Measurements from ENCODE around the gene ADRB2. TPM values are rescaled to one million over a fixed set of nuclear protein-coding genes. Genes with fewer than 3 reads are reported as not detected.

Gene ADRB2
- total RNA-seq, 4 donors from 2014 or later = 68.8 to 109 (median 86.4) TPM

DNA sequence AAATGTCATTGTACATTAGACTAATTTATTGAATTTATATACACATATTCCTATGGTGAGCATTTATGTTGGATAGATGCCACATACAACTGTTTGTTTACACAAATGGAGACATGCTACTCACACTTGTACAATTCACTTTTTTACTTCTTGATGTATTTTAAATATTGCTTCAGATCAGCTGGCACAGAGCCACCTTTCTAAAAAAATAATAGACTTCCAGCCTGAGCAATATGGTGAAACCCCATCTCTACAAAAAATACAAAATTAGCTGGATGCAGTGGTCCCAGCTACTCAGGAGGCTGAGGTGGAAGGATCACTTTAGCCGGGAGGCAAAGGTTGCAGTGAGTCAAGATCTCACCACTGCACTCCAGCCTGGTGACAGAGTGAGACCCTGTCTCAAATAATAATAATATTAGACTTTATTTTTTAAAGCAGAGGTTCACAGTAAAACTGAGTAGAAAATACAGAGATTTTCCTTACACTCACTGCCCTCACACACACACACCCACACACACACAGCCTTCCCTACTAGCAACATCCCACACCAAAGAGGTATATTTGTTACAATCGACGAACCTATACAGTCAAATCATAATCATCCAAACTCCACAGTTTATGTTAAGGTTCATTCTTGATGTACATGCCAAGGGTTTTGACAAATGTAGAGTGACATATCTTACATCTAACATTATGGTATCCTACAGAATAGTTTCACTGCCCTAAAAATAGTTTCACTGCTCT, 16.5 kb upstream of the ADRB2 start:
- no peak for TF ChIP-seq POLR2A (IDR thresholded peaks at IDR 0.05)
- no peak for TF ChIP-seq CTCF (IDR thresholded peaks at IDR 0.05)
- no peak for TF ChIP-seq POLR2AphosphoS5 (IDR thresholded peaks at IDR 0.05)
- TF ChIP-seq EP300 (IDR thresholded peaks at IDR 0.05) = no peak
- H3K4me3 ChIP-seq = peak overlapping the region; percentile 34
- no peaks in the 10 kb centered on the region for H3K27me3 ChIP-seq
- H3K36me3 ChIP-seq = no peaks in the 10 kb centered on the region
- H3K27ac ChIP-seq = no peak overlapping the region
- DNase-seq (ENCODE audit: low spot score in 2 of 2) = no peak
- peaks cover 22% of the 10 kb centered on the region for H3K4me1 ChIP-seq
- WGBS = 84% methylated on average over 3 of the region's 3 CpGs
- H3K9me3 ChIP-seq = no peaks in the 10 kb centered on the region

DNA sequence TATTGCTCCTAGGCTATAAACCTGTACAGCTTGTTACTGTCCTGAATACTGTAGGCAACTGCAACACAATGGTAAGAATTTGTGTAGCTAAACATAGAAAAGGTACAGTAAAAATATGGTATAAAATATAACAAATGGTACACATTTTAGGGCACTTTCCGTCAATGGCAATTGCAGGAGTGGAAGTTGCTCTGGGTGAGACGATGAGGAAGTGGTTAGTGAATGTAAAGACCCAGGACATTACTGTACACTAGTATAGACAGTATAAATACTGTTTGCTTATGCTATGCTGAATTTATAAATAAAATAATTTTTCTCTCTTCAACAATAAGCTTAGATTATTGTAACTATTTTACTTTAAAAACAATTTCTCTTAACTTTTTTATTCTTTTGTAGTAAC, 15.6 kb upstream of the ADRB2 start:
- Histone ChIP-seq H3K9me3 (no peaks in the 10 kb centered on the region), H3K4me1 (peaks cover 17% of the 10 kb centered on the region), H3K27me3 (no peaks in the 10 kb centered on the region), H3K4me3 (no peak overlapping the region), H3K27ac (no peak overlapping the region), H3K36me3 (no peaks in the 10 kb centered on the region)
- DNase-seq (ENCODE audit: low spot score in 2 of 2) = no peak
- TF ChIP-seq EP300 (IDR thresholded peaks at IDR 0.05) (no peak), CTCF (IDR thresholded peaks at IDR 0.05) (no peak), POLR2AphosphoS5 (IDR thresholded peaks at IDR 0.05) (no peak), POLR2A (IDR thresholded peaks at IDR 0.05) (no peak)
- 91% methylated on average over 2 of the region's 2 CpGs for WGBS

DNA sequence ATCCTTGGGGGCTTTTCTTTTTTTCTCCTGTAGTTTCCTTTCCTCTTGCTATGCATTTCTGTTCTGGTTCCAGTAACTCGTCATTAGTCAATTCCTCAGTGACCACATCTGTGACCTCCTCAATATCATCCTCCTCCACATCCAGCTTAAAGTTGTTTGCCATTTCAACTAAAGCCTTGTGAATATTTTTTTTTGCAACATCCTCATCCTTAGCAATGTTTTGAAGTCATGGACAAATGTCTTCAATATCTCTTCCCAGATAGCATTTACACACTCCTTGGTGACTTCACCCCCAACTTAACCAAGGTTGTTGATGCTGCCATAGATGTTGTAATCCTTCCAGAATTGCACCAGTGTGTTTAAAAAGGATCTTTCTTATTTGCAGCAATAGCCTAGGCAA, 14.7 kb upstream of the ADRB2 start:
- Histone ChIP-seq H3K9me3 (no peaks in the 10 kb centered on the region), H3K27ac (no peak overlapping the region), H3K36me3 (no peaks in the 10 kb centered on the region), H3K4me1 (peaks cover 15% of the 10 kb centered on the region), H3K27me3 (no peaks in the 10 kb centered on the region), H3K4me3 (no peak overlapping the region)
- 35% methylated on average over 1 of the region's 1 CpG for WGBS
- no peak for TF ChIP-seq POLR2AphosphoS5 (IDR thresholded peaks at IDR 0.05)
- no peak for TF ChIP-seq EP300 (IDR thresholded peaks at IDR 0.05)
- no peak for TF ChIP-seq CTCF (IDR thresholded peaks at IDR 0.05)
- TF ChIP-seq POLR2A (IDR thresholded peaks at IDR 0.05) = no peak
- DNase-seq (ENCODE audit: low spot score in 2 of 2) = no peak

- Histone ChIP-seq H3K4me3 (no peak overlapping the region), H3K9me3 (no peaks in the 10 kb centered on the region), H3K27me3 (no peaks in the 10 kb centered on the region), H3K4me1 (no peaks in the 10 kb centered on the region), H3K27ac (no peak overlapping the region), H3K36me3 (no peaks in the 10 kb centered on the region)
- 38% methylated on average over 2 of the region's 2 CpGs for whole genome bisulfite sequencing
- TF ChIP-seq POLR2AphosphoS5 (IDR thresholded peaks at IDR 0.05) (no peak), CTCF (IDR thresholded peaks at IDR 0.05) (no peak), POLR2A (IDR thresholded peaks at IDR 0.05) (no peak), EP300 (IDR thresholded peaks at IDR 0.05) (no peak)
- no peak for DNase-seq (ENCODE audit: low spot score in 2 of 2)
Measured at GRCh38 chr5:148815086-148815485, 11.3 kb upstream of the ADRB2 start.

DNA sequence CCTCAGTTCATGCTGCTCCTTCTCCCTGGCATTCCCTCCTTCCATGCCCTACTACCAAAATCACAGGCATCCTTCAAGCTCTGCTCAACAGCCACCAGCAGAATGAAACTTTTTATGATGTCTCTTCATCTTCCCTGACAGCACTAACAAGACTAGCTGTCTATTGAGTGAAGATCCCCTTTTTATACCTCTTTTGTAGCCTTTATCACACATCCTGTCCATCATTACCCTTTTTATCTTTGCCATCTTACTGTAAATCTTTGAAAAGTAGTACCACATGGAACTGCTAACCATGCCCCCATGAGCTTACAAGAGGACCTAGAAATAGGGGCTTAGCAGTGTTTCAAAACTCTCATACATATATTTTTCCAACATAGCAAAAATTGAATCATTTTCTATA, 10.8 kb upstream of the ADRB2 start:
- Histone ChIP-seq H3K9me3 (no peaks in the 10 kb centered on the region), H3K36me3 (no peaks in the 10 kb centered on the region), H3K4me1 (no peaks in the 10 kb centered on the region), H3K27ac (no peak overlapping the region), H3K27me3 (no peaks in the 10 kb centered on the region), H3K4me3 (no peak overlapping the region)
- no peak for DNase-seq (ENCODE audit: low spot score in 2 of 2)
- TF ChIP-seq CTCF (IDR thresholded peaks at IDR 0.05) = no peak
- TF ChIP-seq POLR2A (IDR thresholded peaks at IDR 0.05) = no peak
- no peak for TF ChIP-seq EP300 (IDR thresholded peaks at IDR 0.05)
- no peak for TF ChIP-seq POLR2AphosphoS5 (IDR thresholded peaks at IDR 0.05)
